ENCODE results near the gene RALGAPA1.

The RALGAPA1 gene

GRCh38 chr14:35512765-35513164 lies 296.3 kb downstream of the RALGAPA1 start:
- Histone ChIP-seq H3K9ac (ENCODE audit: low read depth, low read length) (no peak overlapping the region), H3K9me3 (ENCODE audit: control insufficient read depth, insufficient read depth, low read length) (no peaks in the 10 kb centered on the region), H3K27me3 (ENCODE audit: control insufficient read depth, insufficient read depth, low read length) (no peaks in the 10 kb centered on the region), H3K4me1 (ENCODE audit: control insufficient read depth, insufficient read depth, low read length) (no peaks in the 10 kb centered on the region), H3K36me3 (ENCODE audit: control insufficient read depth, insufficient read depth, low read length) (no peaks in the 10 kb centered on the region), H3K27ac (ENCODE audit: low read depth, low read length) (no peak overlapping the region), H3K4me3 (ENCODE audit: low read depth, low read length) (no peak overlapping the region)

GRCh38 chr14:35509846-35510245 lies 299.2 kb downstream of the RALGAPA1 start:
- H3K27me3 ChIP-seq (ENCODE audit: control insufficient read depth, insufficient read depth, low read length) = no peaks in the 10 kb centered on the region
- no peaks in the 10 kb centered on the region for H3K4me1 ChIP-seq (ENCODE audit: control insufficient read depth, insufficient read depth, low read length)
- no peaks in the 10 kb centered on the region for H3K9me3 ChIP-seq (ENCODE audit: control insufficient read depth, insufficient read depth, low read length)
- H3K36me3 ChIP-seq (ENCODE audit: control insufficient read depth, insufficient read depth, low read length) = no peaks in the 10 kb centered on the region
- H3K4me3 ChIP-seq (ENCODE audit: low read depth, low read length) = no peak overlapping the region
- no peak overlapping the region for H3K27ac ChIP-seq (ENCODE audit: low read depth, low read length)
- no peak overlapping the region for H3K9ac ChIP-seq (ENCODE audit: low read depth, low read length)

DNA sequence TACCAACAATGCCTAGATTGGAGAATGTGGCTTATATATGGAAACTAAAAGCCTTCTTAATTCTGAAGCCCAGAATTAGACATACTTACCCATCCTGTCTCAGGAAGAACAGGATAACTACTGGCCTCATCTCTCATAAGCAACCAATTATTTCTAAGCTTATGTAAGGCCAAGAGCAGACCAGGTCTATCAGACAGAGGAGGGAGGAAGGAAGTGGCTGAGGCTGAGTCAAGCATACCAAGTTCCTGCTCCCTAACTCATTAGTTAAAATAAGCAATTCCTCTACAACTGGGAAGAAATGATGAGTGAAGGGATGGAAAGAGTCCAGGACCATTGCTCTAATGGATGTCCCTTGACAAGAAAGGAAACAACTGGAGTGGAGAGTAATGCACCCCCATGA lies 302.2 kb downstream of the RALGAPA1 start:
- Histone ChIP-seq H3K27me3 (ENCODE audit: control insufficient read depth, insufficient read depth, low read length) (no peaks in the 10 kb centered on the region), H3K36me3 (ENCODE audit: control insufficient read depth, insufficient read depth, low read length) (no peaks in the 10 kb centered on the region), H3K9me3 (ENCODE audit: control insufficient read depth, insufficient read depth, low read length) (no peaks in the 10 kb centered on the region), H3K4me3 (ENCODE audit: low read depth, low read length) (no peak overlapping the region), H3K9ac (ENCODE audit: low read depth, low read length) (no peak overlapping the region), H3K4me1 (ENCODE audit: control insufficient read depth, insufficient read depth, low read length) (no peaks in the 10 kb centered on the region), H3K27ac (ENCODE audit: low read depth, low read length) (no peak overlapping the region)

GRCh38 chr14:35506461-35506860 lies 302.6 kb downstream of the RALGAPA1 start:
- Histone ChIP-seq H3K36me3 (ENCODE audit: control insufficient read depth, insufficient read depth, low read length) (no peaks in the 10 kb centered on the region), H3K4me3 (ENCODE audit: low read depth, low read length) (no peak overlapping the region), H3K27ac (ENCODE audit: low read depth, low read length) (no peak overlapping the region), H3K4me1 (ENCODE audit: control insufficient read depth, insufficient read depth, low read length) (no peaks in the 10 kb centered on the region), H3K9me3 (ENCODE audit: control insufficient read depth, insufficient read depth, low read length) (no peaks in the 10 kb centered on the region), H3K27me3 (ENCODE audit: control insufficient read depth, insufficient read depth, low read length) (no peaks in the 10 kb centered on the region), H3K9ac (ENCODE audit: low read depth, low read length) (no peak overlapping the region)

DNA sequence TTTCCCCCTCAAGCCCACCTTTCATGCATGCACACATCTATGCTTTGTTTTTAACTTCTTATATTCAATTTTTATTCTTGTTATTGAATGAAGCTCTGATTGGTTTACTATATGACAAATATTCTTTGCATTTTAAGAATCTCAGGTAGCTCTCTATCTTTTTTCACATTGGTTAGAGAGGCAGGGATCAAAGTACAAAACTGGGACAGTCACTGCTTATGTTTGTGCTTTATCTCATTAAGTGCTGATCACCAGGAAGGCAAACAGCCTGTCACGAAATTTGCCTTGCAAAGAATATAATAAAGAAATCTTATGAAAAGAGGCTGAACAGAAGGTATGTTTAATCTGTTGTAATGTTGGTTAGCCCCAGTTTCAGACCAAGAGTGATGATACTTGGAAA lies 304.8 kb downstream of the RALGAPA1 start:
- no peak overlapping the region for H3K27ac ChIP-seq (ENCODE audit: low read depth, low read length)
- no peak overlapping the region for H3K9ac ChIP-seq (ENCODE audit: low read depth, low read length)
- H3K4me3 ChIP-seq (ENCODE audit: low read depth, low read length) = no peak overlapping the region
- H3K27me3 ChIP-seq (ENCODE audit: control insufficient read depth, insufficient read depth, low read length) = no peaks in the 10 kb centered on the region
- H3K4me1 ChIP-seq (ENCODE audit: control insufficient read depth, insufficient read depth, low read length) = no peaks in the 10 kb centered on the region
- no peaks in the 10 kb centered on the region for H3K36me3 ChIP-seq (ENCODE audit: control insufficient read depth, insufficient read depth, low read length)
- H3K9me3 ChIP-seq (ENCODE audit: control insufficient read depth, insufficient read depth, low read length) = no peaks in the 10 kb centered on the region

DNA sequence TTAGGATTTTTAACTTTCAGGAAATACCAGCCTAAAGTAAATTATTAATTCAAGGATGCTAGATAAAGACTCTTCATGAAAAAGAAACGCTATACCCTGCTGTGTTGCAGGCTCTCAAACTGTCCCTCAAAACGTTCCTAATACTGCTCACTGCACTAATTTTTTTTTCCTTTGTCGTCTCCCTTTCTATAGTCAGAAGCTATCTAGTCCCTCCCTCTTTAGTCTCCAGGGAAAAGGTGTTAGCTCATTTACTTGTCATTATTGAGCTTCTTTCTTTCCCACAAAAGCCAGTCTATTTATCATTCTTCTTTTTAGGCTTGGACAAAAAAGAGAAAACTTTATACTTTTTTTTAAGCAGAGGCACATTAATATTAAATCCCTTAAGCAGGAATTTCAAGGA lies 305.4 kb downstream of the RALGAPA1 start:
- no peak overlapping the region for H3K4me3 ChIP-seq (ENCODE audit: low read depth, low read length)
- no peaks in the 10 kb centered on the region for H3K36me3 ChIP-seq (ENCODE audit: control insufficient read depth, insufficient read depth, low read length)
- no peaks in the 10 kb centered on the region for H3K4me1 ChIP-seq (ENCODE audit: control insufficient read depth, insufficient read depth, low read length)
- H3K27me3 ChIP-seq (ENCODE audit: control insufficient read depth, insufficient read depth, low read length) = no peaks in the 10 kb centered on the region
- no peak overlapping the region for H3K27ac ChIP-seq (ENCODE audit: low read depth, low read length)
- H3K9me3 ChIP-seq (ENCODE audit: control insufficient read depth, insufficient read depth, low read length) = no peaks in the 10 kb centered on the region
- no peak overlapping the region for H3K9ac ChIP-seq (ENCODE audit: low read depth, low read length)

- H3K36me3 ChIP-seq (ENCODE audit: control insufficient read depth, insufficient read depth, low read length) = no peaks in the 10 kb centered on the region
- no peak overlapping the region for H3K4me3 ChIP-seq (ENCODE audit: low read depth, low read length)
- no peaks in the 10 kb centered on the region for H3K27me3 ChIP-seq (ENCODE audit: control insufficient read depth, insufficient read depth, low read length)
- no peak overlapping the region for H3K27ac ChIP-seq (ENCODE audit: low read depth, low read length)
- H3K9me3 ChIP-seq (ENCODE audit: control insufficient read depth, insufficient read depth, low read length) = no peaks in the 10 kb centered on the region
- H3K4me1 ChIP-seq (ENCODE audit: control insufficient read depth, insufficient read depth, low read length) = no peaks in the 10 kb centered on the region
- no peak overlapping the region for H3K9ac ChIP-seq (ENCODE audit: low read depth, low read length)
These were observed 309.9 kb downstream of the RALGAPA1 start for GRCh38 chr14:35499180-35499579.

GRCh38 chr14:35495278-35495677 lies 313.8 kb downstream of the RALGAPA1 start:
- Histone ChIP-seq H3K4me1 (ENCODE audit: control insufficient read depth, insufficient read depth, low read length) (no peaks in the 10 kb centered on the region), H3K9me3 (ENCODE audit: control insufficient read depth, insufficient read depth, low read length) (peaks cover 4% of the 10 kb centered on the region; the same call in 1 of the 2 replicates), H3K9ac (ENCODE audit: low read depth, low read length) (no peak overlapping the region), H3K27ac (ENCODE audit: low read depth, low read length) (no peak overlapping the region), H3K36me3 (ENCODE audit: control insufficient read depth, insufficient read depth, low read length) (no peaks in the 10 kb centered on the region), H3K27me3 (ENCODE audit: control insufficient read depth, insufficient read depth, low read length) (no peaks in the 10 kb centered on the region), H3K4me3 (ENCODE audit: low read depth, low read length) (no peak overlapping the region)

DNA sequence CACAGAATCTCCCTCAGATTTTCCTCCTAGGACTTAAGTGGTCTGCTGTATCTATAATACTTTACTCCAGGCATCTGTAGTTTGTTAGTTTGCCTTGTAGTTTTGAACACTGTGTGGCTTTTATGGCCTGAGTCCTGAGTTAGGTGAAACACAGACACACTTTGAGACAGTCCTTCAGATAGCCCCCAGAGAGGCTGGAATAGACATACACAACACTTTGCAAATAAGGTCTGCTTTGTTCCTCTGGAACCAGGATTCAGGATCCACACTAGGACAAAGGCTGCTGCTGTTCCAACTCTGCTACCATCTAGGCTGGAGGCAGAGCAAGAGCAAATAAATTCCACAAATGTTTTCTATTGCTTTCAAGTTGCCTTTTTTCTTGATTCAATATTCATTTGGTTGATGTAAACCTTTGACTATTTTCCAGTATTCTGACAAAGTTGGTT lies 316.5 kb downstream of the RALGAPA1 start:
- Histone ChIP-seq H3K4me1 (ENCODE audit: control insufficient read depth, insufficient read depth, low read length) (no peaks in the 10 kb centered on the region), H3K27ac (ENCODE audit: low read depth, low read length) (no peak overlapping the region), H3K9ac (ENCODE audit: low read depth, low read length) (no peak overlapping the region), H3K9me3 (ENCODE audit: control insufficient read depth, insufficient read depth, low read length) (peaks cover 4% of the 10 kb centered on the region; the same call in 1 of the 2 replicates), H3K36me3 (ENCODE audit: control insufficient read depth, insufficient read depth, low read length) (no peaks in the 10 kb centered on the region), H3K4me3 (ENCODE audit: low read depth, low read length) (no peak overlapping the region), H3K27me3 (ENCODE audit: control insufficient read depth, insufficient read depth, low read length) (no peaks in the 10 kb centered on the region)

All from HUES48 (cell line).